Measurements from ENCODE around the gene MAP2K2.
"Not testable (repeated sequence)": the region's sequence is repeated elsewhere in the genome, so short reads cannot be mapped to it uniquely, and the experiment has no call there.

Gene MAP2K2

GRCh38 chr19:4149518-4150288, 25.8 kb upstream of the MAP2K2 start:
- Histone ChIP-seq H3F3A (ENCODE audit: low read depth) (no peaks in the 10 kb centered on the region), H4K20me1 (ENCODE audit: insufficient read depth, low read length, poor library complexity, severe bottlenecking) (no peaks in the 10 kb centered on the region), H3K36me3 (ENCODE audit: insufficient read depth, low read length) (no peaks in the 10 kb centered on the region), H3K9ac (ENCODE audit: low read depth, low read length, poor library complexity, severe bottlenecking) (no peak overlapping the region), H3K4me3 (ENCODE audit: low read length, poor library complexity, severe bottlenecking) (no peak overlapping the region), H3K4me1 (ENCODE audit: insufficient read depth, low read length, poor library complexity, severe bottlenecking) (peaks cover 22% of the 10 kb centered on the region), H3K79me2 (ENCODE audit: insufficient read depth, low read length) (peaks cover 8% of the 10 kb centered on the region; the same call in 1 of the 2 replicates), H3K27me3 (ENCODE audit: insufficient read depth, low read length, poor library complexity, severe bottlenecking) (no peaks in the 10 kb centered on the region), H3K4me2 (ENCODE audit: low read depth, low read length, poor library complexity, severe bottlenecking) (no peak overlapping the region), H3K9me3 (ENCODE audit: insufficient read depth, low read depth, low read length) (no peaks in the 10 kb centered on the region), H3K9me2 (replicated peaks; ENCODE audit: low read depth, low read length) (no peaks in the 10 kb centered on the region), H2AFZ (ENCODE audit: low read length) (no peak overlapping the region)
- TF ChIP-seq EZH2phosphoT487 (IDR thresholded peaks at IDR 0.05; ENCODE audit: borderline replicate concordance) (no peak), CTCF (conservative IDR thresholded peaks at IDR 0.05; ENCODE audit: low read length) (no peak)

- Histone ChIP-seq H3K4me2 (ENCODE audit: low read depth, low read length, poor library complexity, severe bottlenecking) (no peak overlapping the region), H3K9ac (ENCODE audit: low read depth, low read length, poor library complexity, severe bottlenecking) (no peak overlapping the region), H3K4me3 (ENCODE audit: low read length, poor library complexity, severe bottlenecking) (no peak overlapping the region), H3K9me3 (ENCODE audit: insufficient read depth, low read depth, low read length) (no peaks in the 10 kb centered on the region), H3F3A (ENCODE audit: low read depth) (no peaks in the 10 kb centered on the region), H2AFZ (ENCODE audit: low read length) (no peak overlapping the region), H3K9me2 (replicated peaks; ENCODE audit: low read depth, low read length) (no peaks in the 10 kb centered on the region), H4K20me1 (ENCODE audit: insufficient read depth, low read length, poor library complexity, severe bottlenecking) (no peaks in the 10 kb centered on the region), H3K4me1 (ENCODE audit: insufficient read depth, low read length, poor library complexity, severe bottlenecking) (no peaks in the 10 kb centered on the region), H3K79me2 (ENCODE audit: insufficient read depth, low read length) (no peaks in the 10 kb centered on the region), H3K27me3 (ENCODE audit: insufficient read depth, low read length, poor library complexity, severe bottlenecking) (no peaks in the 10 kb centered on the region), H3K36me3 (ENCODE audit: insufficient read depth, low read length) (no peaks in the 10 kb centered on the region)
- TF ChIP-seq EZH2phosphoT487 (IDR thresholded peaks at IDR 0.05; ENCODE audit: borderline replicate concordance): no peak
- no peak for TF ChIP-seq CTCF (conservative IDR thresholded peaks at IDR 0.05; ENCODE audit: low read length)
Observed at GRCh38 chr19:4144666-4145249, 20.8 kb upstream of the MAP2K2 start.

- H3K79me2 ChIP-seq (ENCODE audit: insufficient read depth, low read length); H3K9ac ChIP-seq (ENCODE audit: low read depth, low read length, poor library complexity, severe bottlenecking); H4K20me1 ChIP-seq (ENCODE audit: insufficient read depth, low read length, poor library complexity, severe bottlenecking); H3K36me3 ChIP-seq (ENCODE audit: insufficient read depth, low read length); H2AFZ ChIP-seq (ENCODE audit: low read length); H3K4me3 ChIP-seq (ENCODE audit: low read length, poor library complexity, severe bottlenecking); H3K9me2 ChIP-seq (replicated peaks; ENCODE audit: low read depth, low read length); H3K9me3 ChIP-seq (ENCODE audit: insufficient read depth, low read depth, low read length); H3F3A ChIP-seq (ENCODE audit: low read depth); H3K4me1 ChIP-seq (ENCODE audit: insufficient read depth, low read length, poor library complexity, severe bottlenecking); H3K27me3 ChIP-seq (ENCODE audit: insufficient read depth, low read length, poor library complexity, severe bottlenecking); H3K4me2 ChIP-seq (ENCODE audit: low read depth, low read length, poor library complexity, severe bottlenecking): not testable (repeated sequence)
Observed at GRCh38 chr19:4142916-4143315, 19.0 kb upstream of the MAP2K2 start.

Measured in Loucy (cell line).